Activated CD8-positive, alpha-beta memory T cell treated with anti-CD3 and anti-CD28 coated beads, Interleukin-2, amount 50 U/mL, for 24 hours (primary cell): ENCODE data around the gene UAP1L1.
"Not testable (repeated sequence)": the region's sequence is repeated elsewhere in the genome, so short reads cannot be mapped to it uniquely, and the experiment has no call there.

Experiments
- DNase-seq: peaks from one replicate; pipeline ENCODE4 v3.0.0-alpha.2; 2020; ENCODE audit errors: extremely low read depth

Gene UAP1L1

GRCh38 chr9:137114613-137115393, 37.5 kb downstream of the UAP1L1 start, which contains the start of gene DPP7:
DPP7 (minus strand) TSS chr9:137114733; CDS start chr9:137114713, 20 bp downstream.
- peak; percentile 34 for DNase-seq

- DNase-seq: no peak
Measured at GRCh38 chr9:137115394-137116026, 38.2 kb downstream of the UAP1L1 start.

GRCh38 chr9:137116027-137116507, 38.8 kb downstream of the UAP1L1 start:
- DNase-seq: no peak

GRCh38 chr9:137116728-137117127, 39.4 kb downstream of the UAP1L1 start:
- DNase-seq: no peak

- no peak for DNase-seq
Measured at GRCh38 chr9:137117269-137117731, 40.0 kb downstream of the UAP1L1 start.

- DNase-seq: not testable (repeated sequence)
Measured at GRCh38 chr9:137118092-137118603, 40.8 kb downstream of the UAP1L1 start.

- not testable (repeated sequence) for DNase-seq
Measured at GRCh38 chr9:137121927-137122795, 44.8 kb downstream of the UAP1L1 start.

- DNase-seq: not testable (repeated sequence)
Measured at GRCh38 chr9:137122796-137123467, 45.6 kb downstream of the UAP1L1 start.

- DNase-seq: no peak
Measured at GRCh38 chr9:137123468-137123837, 46.1 kb downstream of the UAP1L1 start.

- DNase-seq: not testable (repeated sequence)
Measured at GRCh38 chr9:137123952-137124462, 46.7 kb downstream of the UAP1L1 start.

GRCh38 chr9:137126786-137127185, 49.5 kb downstream of the UAP1L1 start:
- no peak for DNase-seq

- no peak for DNase-seq
Measured at GRCh38 chr9:137127301-137128157, 50.2 kb downstream of the UAP1L1 start.

- DNase-seq: no peak
Measured at GRCh38 chr9:137128158-137128861, 51.0 kb downstream of the UAP1L1 start.

- DNase-seq: no peak
Measured at GRCh38 chr9:137128862-137129455, 51.6 kb downstream of the UAP1L1 start.

- DNase-seq: peak; percentile 74
Measured at GRCh38 chr9:137129456-137130175, 52.3 kb downstream of the UAP1L1 start.

GRCh38 chr9:137130176-137130755, 52.9 kb downstream of the UAP1L1 start:
- no peak for DNase-seq
